OCI-LY3 (cell line): ENCODE results near the gene PRUNE2.

Source experiments
- H2AFZ ChIP-seq: fragments of 200-600, 300-600 bp; shearing (Covaris generic); 2 replicates; pipeline ENCODE4 v1.6.0; 2014; ENCODE audit warnings: antibody characterized with exemption, low read depth, low read length
- H3K27ac ChIP-seq: fragments of 200-600, 300-600 bp; sonication (generic); 2 replicates; pipeline ENCODE4 v1.5.1; 2014; ENCODE audit warnings: mild to moderate bottlenecking, low read length, moderate library complexity, mixed read lengths
- H3K27me3 ChIP-seq: fragments of 200-600, 300-600 bp; sonication (generic); 2 replicates; pipeline ENCODE4 v1.6.1; 2014; ENCODE audit warnings: low read depth, low read length, mixed read lengths
- H3K36me3 ChIP-seq: fragments of 200-600, 300-600 bp; sonication (generic); replicated peaks from 2 replicates; pipeline ENCODE3; 2014; ENCODE audit warnings: low read depth, low read length, mixed read lengths
- H3K4me1 ChIP-seq: fragments of 300-600, 200-600 bp; sonication (generic); 2 replicates; pipeline ENCODE4 v1.6.1; 2014; ENCODE audit warnings: low read length, mixed read lengths
- H3K4me2 ChIP-seq: fragments of 200-600, 300-600 bp; sonication (generic); 2 replicates; pipeline ENCODE4 v1.6.1; 2014; ENCODE audit warnings: low read length, mixed read lengths
- H3K4me3 ChIP-seq: fragments of 300-600, 200-600 bp; sonication (generic); 2 replicates; pipeline ENCODE4 v1.5.1; 2014; ENCODE audit warnings: antibody characterized with exemption, mild to moderate bottlenecking, low read length, moderate library complexity
- H3K79me2 ChIP-seq: fragments of 300-600, 200-600 bp; shearing (Covaris generic); 2 replicates; pipeline ENCODE4 v1.6.1; 2014; ENCODE audit warnings: mild to moderate bottlenecking, low read length, mixed read lengths
- H3K9ac ChIP-seq: fragments of 300-600, 200-600 bp; shearing (Covaris generic); 2 replicates; pipeline ENCODE4 v1.6.0; 2014; ENCODE audit warnings: mild to moderate bottlenecking, low read length, moderate library complexity
- H3K9me3 ChIP-seq: fragments of 200-600, 300-600 bp; shearing (Covaris generic); 2 replicates; pipeline ENCODE4 v1.6.1; 2014; ENCODE audit warnings: low read length, mixed read lengths; ENCODE audit not compliant: insufficient read depth
- H4K20me1 ChIP-seq: fragments of 200-600, 300-600 bp; sonication (generic); 2 replicates; pipeline ENCODE4 v1.6.1; 2016; ENCODE audit warnings: low read length, mixed read lengths; ENCODE audit not compliant: insufficient read depth
- EZH2phosphoT487 ChIP-seq: fragments of 200-600 bp; shearing (Covaris generic); IDR thresholded peaks from 2 replicates; pipeline ENCODE4 v1.6.1; 2018; ENCODE audit warnings: antibody characterized with exemption, mixed run types, low read depth
- TF ChIP-seq, protein P1 (sequence below): fragments of 200-600, 300-600 bp; sonication (generic); IDR thresholded peaks from 2 replicates; pipeline ENCODE4 v1.5.1; 2014; ENCODE audit warnings: antibody characterized with exemption, low read length, low read depth

PRUNE2 gene

DNA sequence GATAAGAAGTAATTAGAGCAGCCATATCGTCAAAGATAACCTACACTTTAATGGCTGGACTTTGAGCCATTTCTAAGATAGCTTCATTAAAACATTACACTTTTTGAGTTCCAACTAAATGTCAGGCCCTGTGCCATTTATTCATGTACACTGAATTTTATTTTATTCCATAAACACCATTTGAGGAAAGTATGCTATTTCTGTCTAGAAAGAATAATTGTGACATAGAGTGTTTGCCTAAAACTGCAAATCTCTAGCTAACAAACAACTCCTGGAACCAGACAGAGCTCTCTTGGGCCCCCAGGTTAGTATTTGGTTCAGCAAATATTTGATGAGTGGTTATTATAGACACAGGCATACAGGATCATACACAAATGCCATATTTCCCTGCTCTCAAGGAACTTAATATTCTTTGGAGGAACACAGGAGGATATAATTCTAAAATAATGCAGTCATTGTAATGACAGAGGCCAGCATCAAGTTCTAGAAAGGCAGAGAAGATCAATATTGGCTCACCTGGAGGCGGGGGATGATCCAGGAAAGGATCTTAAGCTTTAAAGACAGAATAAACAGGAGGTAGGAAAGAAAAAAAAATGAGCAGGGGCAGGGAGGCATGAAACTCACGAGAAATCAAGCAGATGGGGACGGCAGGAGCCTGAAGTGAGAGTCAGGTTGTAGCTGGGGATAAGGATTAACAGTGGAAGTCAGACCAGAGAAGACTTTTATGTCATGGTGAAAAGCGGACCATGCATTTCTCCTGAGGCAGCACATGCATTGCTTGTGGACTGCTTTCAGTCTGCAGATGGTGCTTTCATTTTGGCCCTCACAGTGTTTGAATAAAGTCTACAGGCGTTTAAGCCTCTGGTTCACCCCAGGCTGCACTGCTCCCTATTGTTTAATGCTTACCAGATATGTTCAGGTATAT is 319.3 kb downstream of the PRUNE2 start:
- Histone ChIP-seq H3K27ac (no peak overlapping the region), H2AFZ (no peak overlapping the region)
- TF ChIP-seq, protein P1, sequence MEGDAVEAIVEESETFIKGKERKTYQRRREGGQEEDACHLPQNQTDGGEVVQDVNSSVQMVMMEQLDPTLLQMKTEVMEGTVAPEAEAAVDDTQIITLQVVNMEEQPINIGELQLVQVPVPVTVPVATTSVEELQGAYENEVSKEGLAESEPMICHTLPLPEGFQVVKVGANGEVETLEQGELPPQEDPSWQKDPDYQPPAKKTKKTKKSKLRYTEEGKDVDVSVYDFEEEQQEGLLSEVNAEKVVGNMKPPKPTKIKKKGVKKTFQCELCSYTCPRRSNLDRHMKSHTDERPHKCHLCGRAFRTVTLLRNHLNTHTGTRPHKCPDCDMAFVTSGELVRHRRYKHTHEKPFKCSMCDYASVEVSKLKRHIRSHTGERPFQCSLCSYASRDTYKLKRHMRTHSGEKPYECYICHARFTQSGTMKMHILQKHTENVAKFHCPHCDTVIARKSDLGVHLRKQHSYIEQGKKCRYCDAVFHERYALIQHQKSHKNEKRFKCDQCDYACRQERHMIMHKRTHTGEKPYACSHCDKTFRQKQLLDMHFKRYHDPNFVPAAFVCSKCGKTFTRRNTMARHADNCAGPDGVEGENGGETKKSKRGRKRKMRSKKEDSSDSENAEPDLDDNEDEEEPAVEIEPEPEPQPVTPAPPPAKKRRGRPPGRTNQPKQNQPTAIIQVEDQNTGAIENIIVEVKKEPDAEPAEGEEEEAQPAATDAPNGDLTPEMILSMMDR: no peak
- no peak for TF ChIP-seq EZH2phosphoT487

DNA sequence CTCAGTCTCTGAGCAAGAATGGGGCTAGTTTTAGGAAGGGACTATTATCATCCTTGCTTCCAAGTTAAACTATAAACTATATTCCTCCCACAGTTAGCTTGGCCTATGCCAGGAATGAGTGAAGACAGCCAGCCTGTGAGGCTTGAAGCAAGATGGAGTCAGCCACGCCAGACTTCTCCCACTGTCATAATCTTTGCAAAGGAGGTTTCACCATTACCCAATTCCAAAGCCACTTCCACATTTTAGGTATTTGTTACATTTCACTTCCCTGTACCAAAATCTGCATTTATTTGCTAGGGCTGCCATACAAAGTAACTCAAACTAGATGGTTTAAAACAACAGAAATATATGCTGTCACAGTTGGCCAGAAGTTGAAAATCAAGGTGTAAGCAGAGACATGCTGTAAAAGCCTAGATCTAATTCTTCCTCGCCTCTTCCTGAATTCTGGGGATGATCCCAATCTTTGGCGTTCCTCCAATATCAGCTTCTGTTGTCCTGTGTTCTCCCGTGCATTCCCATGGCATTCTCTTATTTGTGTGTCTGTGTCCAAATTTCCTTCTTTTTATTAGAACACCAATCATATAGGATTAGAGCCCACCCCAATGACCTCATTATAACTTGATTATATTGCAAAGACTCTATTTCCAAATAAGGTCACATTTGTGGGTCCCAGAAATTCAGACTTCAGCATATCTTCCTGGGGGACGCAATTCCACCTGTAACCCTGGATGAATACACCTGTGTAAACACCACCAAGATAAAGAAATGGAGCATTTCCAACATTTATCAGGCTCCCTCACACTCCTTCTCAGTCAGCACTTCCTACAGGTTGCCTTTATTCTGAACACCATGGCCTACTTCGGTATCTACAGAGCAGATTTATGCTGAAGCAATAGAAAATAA is 320.2 kb downstream of the PRUNE2 start:
- no peaks in the 10 kb centered on the region for H3K36me3 ChIP-seq
- no peak overlapping the region for H3K4me2 ChIP-seq
- H3K4me3 ChIP-seq: no peak overlapping the region
- H3K27me3 ChIP-seq: peaks cover 62% of the 10 kb centered on the region
- no peaks in the 10 kb centered on the region for H4K20me1 ChIP-seq
- no peak overlapping the region for H3K27ac ChIP-seq
- TF ChIP-seq, protein P1: no peak
- TF ChIP-seq EZH2phosphoT487: no peak
- peaks cover 4% of the 10 kb centered on the region; the same call in 1 of the 2 replicates for H3K4me1 ChIP-seq
- no peaks in the 10 kb centered on the region for H3K9me3 ChIP-seq
- H2AFZ ChIP-seq: no peak overlapping the region
- H3K79me2 ChIP-seq: no peaks in the 10 kb centered on the region
- H3K9ac ChIP-seq: no peak overlapping the region

More for the DNA sequence above, 319.3 kb downstream of the PRUNE2 start:
- Histone ChIP-seq H3K27me3 (peaks cover 66% of the 10 kb centered on the region), H3K79me2 (no peaks in the 10 kb centered on the region), H3K4me1 (peaks cover 4% of the 10 kb centered on the region; the same call in 1 of the 2 replicates), H3K9ac (no peak overlapping the region), H3K4me2 (no peak overlapping the region), H3K4me3 (no peak overlapping the region), H3K9me3 (no peaks in the 10 kb centered on the region), H3K36me3 (no peaks in the 10 kb centered on the region), H4K20me1 (no peaks in the 10 kb centered on the region)

DNA sequence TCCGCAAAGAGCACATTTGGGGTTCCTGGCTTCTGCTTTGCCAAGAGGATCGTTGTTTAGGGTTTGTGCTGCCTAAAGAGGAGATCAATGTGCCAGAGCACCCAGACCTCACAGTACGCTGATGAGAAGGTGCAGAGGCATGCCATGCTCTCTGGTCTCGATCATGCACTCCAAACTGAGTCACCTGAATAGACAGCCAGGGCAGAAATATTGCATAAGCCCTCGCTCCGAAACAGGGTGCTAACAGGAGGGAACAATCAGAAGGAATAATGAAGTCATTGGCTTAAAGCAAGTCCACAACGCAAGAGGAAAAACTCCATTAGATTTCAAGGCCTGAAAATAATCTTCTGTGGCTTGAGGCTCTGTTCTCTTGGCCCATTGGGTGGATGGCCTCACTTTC is 322.7 kb downstream of the PRUNE2 start:
- Histone ChIP-seq H3K27ac (no peak overlapping the region), H2AFZ (no peak overlapping the region), H3K4me2 (no peak overlapping the region), H3K27me3 (peaks cover 61% of the 10 kb centered on the region), H3K4me3 (no peak overlapping the region), H4K20me1 (no peaks in the 10 kb centered on the region), H3K4me1 (peaks cover 4% of the 10 kb centered on the region; the same call in 1 of the 2 replicates), H3K36me3 (no peaks in the 10 kb centered on the region), H3K79me2 (no peaks in the 10 kb centered on the region), H3K9ac (no peak overlapping the region), H3K9me3 (no peaks in the 10 kb centered on the region)
- TF ChIP-seq EZH2phosphoT487: no peak
- TF ChIP-seq, protein P1: no peak

DNA sequence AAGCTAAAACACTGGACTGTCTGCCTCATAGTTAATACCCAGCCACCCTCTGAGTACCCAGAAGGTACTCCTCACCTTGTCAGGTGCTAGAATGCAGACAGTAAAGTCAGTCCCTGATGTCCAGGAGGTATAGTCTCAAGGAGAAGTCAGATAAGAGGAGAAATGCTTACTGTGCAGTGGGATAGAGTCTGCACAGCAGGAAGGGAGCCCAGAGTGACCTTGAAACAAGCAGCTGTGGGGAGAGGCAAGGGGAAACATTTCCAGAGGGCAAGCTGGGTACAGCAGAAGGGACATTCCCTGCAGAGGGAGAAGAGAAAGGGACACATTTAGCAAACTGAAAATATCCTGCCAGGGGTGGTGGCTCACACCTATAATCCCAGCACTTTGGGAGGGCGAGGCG is 324.2 kb downstream of the PRUNE2 start:
- H3K4me2 ChIP-seq: no peak overlapping the region
- H3K4me3 ChIP-seq: no peak overlapping the region
- H2AFZ ChIP-seq: no peak overlapping the region
- H3K27ac ChIP-seq: no peak overlapping the region
- H4K20me1 ChIP-seq: no peaks in the 10 kb centered on the region
- no peak overlapping the region for H3K9ac ChIP-seq
- TF ChIP-seq EZH2phosphoT487: no peak
- TF ChIP-seq, protein P1: no peak
- no peaks in the 10 kb centered on the region for H3K36me3 ChIP-seq
- H3K27me3 ChIP-seq: peaks cover 47% of the 10 kb centered on the region
- no peaks in the 10 kb centered on the region for H3K79me2 ChIP-seq
- H3K4me1 ChIP-seq: peaks cover 4% of the 10 kb centered on the region; the same call in 1 of the 2 replicates
- no peaks in the 10 kb centered on the region for H3K9me3 ChIP-seq
